ENCODE results near the gene ANKRD12. TPM values are rescaled to one million over a fixed set of nuclear protein-coding genes. Genes with fewer than 3 reads are reported as not detected.

ANKRD12 gene
- total RNA-seq, 1 experiment from 2014 or later = 23.5 TPM

GRCh38 chr18:9172506-9173127, 36.0 kb downstream of the ANKRD12 start:
- no TSS peak for BruUV-seq (replicated peaks)
- ATAC-seq (no peak), DNase-seq (ENCODE audit: low read depth, low spot score) (no peak)
- ChIA-PET RAD21 (ENCODE audit: low non-redundant PET in 1 of 2, low total read pairs in 2 of 2, uncharacterized antibody in 2 of 2, unreplicated experiment in 2 of 2) (no interaction called here), POLR2A (no interaction called here), CTCF (no interaction called here)
- Histone ChIP-seq H3K27ac (ENCODE audit: low read depth, low read length) (no peak overlapping the region), H3K27me3 (ENCODE audit: insufficient read depth, low read length) (no peaks in the 10 kb centered on the region), H3K79me2 (ENCODE audit: insufficient read depth, low read length) (peaks cover 13% of the 10 kb centered on the region; the same call in 1 of the 2 replicates), H3K9me3 (ENCODE audit: control insufficient read depth in 1 of 2, insufficient read depth in 1 of 2, low read depth in 1 of 2, low read length in 2 of 2) (no peaks in the 10 kb centered on the region), H3K4me1 (ENCODE audit: control insufficient read depth in 1 of 2, insufficient read depth in 2 of 2, low read length in 2 of 2) (no peaks in the 10 kb centered on the region), H3K4me3 (replicated peaks in 1 of 2; ENCODE audit: low read depth in 1 of 2, low read length in 2 of 2) (no peak overlapping the region), H3K9me2 (ENCODE audit: insufficient read depth) (no peaks in the 10 kb centered on the region), H3K4me2 (ENCODE audit: low read length) (no peak overlapping the region), H2AFZ (ENCODE audit: low read depth, low read length, poor library complexity, severe bottlenecking) (no peak overlapping the region), H3K9ac (ENCODE audit: low read length) (no peak overlapping the region), H4K20me1 (ENCODE audit: insufficient read depth) (no peaks in the 10 kb centered on the region), H3K36me3 (ENCODE audit: control insufficient read depth in 1 of 2, insufficient read depth in 2 of 2, low read length in 2 of 2) (no peaks in the 10 kb centered on the region)
- intact Hi-C loops (cut with micrococcal nuclease) = no loop called here
- no peak for TF ChIP-seq SRF (IDR thresholded peaks at IDR 0.05; ENCODE audit: low read depth)
- no peak for TF ChIP-seq ZFX (IDR thresholded peaks at IDR 0.05)
- TF ChIP-seq EGR1 (IDR thresholded peaks at IDR 0.05; ENCODE audit: low read depth) = no peak
- no peak for TF ChIP-seq TCF7L2 (IDR thresholded peaks at IDR 0.05; ENCODE audit: borderline replicate concordance, extremely low read depth, insufficient read depth, insufficient read length)
- no peak for TF ChIP-seq CTCF (IDR thresholded peaks at IDR 0.05 in 2 of 3, conservative IDR thresholded peaks at IDR 0.05 in 1 of 3; ENCODE audit: borderline replicate concordance in 1 of 3, insufficient read depth in 1 of 3, low read depth in 2 of 3, low read length in 2 of 3)
- no peak for TF ChIP-seq ATF3 (IDR thresholded peaks at IDR 0.05)
- TF ChIP-seq EZH2phosphoT487 (IDR thresholded peaks at IDR 0.05; ENCODE audit: borderline replicate concordance) = no peak
- no peak for TF ChIP-seq ZBTB33 (IDR thresholded peaks at IDR 0.05; ENCODE audit: extremely low read depth, insufficient replicate concordance, low read length)
- TF ChIP-seq CEBPB (IDR thresholded peaks at IDR 0.05; ENCODE audit: low read depth) = no peak
- no peak for TF ChIP-seq JUND (IDR thresholded peaks at IDR 0.05)
- TF ChIP-seq EZH2 (IDR thresholded peaks at IDR 0.05) = no peak
- TF ChIP-seq SIN3A (IDR thresholded peaks at IDR 0.05; ENCODE audit: low read depth) = no peak
- no peak for TF ChIP-seq MAX (IDR thresholded peaks at IDR 0.05)
- no peak for TF ChIP-seq SP1 (IDR thresholded peaks at IDR 0.05; ENCODE audit: low read depth)
- no peak for TF ChIP-seq YY1 (IDR thresholded peaks at IDR 0.05; ENCODE audit: extremely low read depth, insufficient replicate concordance, low read depth, low read length)
- TF ChIP-seq FOSL1 (IDR thresholded peaks at IDR 0.05; ENCODE audit: low read depth) = no peak
- no peak for TF ChIP-seq RAD21 (IDR thresholded peaks at IDR 0.05; ENCODE audit: low read depth)
- no peak for TF ChIP-seq REST (IDR thresholded peaks at IDR 0.05; ENCODE audit: low read depth)
- no peak for TF ChIP-seq POLR2A (IDR thresholded peaks at IDR 0.05; ENCODE audit: borderline replicate concordance, extremely low read depth, insufficient read depth, insufficient read length)
